SK-N-SH (cell line): ENCODE results near the gene EZR.

Source experiments
- EZH2phosphoT487 ChIP-seq: fragments of 200-600 bp; sonication (generic); IDR thresholded peaks from 2 replicates; pipeline ENCODE4 v1.6.1; 2017; ENCODE audit warnings: low read depth, mixed run types, mild to moderate bottlenecking, antibody characterized with exemption, moderate library complexity, borderline replicate concordance
- POLR2AphosphoS5 ChIP-seq: IDR thresholded peaks from 2 replicates; pipeline ENCODE4 v1.6.1; 2012; ENCODE audit warnings: low read depth, low read length
- RXRA ChIP-seq: IDR thresholded peaks from 2 replicates; pipeline ENCODE4 v1.4.0; 2012; ENCODE audit warnings: low read depth, mild to moderate bottlenecking, borderline replicate concordance
- TAF1 ChIP-seq: IDR thresholded peaks from 2 replicates; pipeline ENCODE4 v1.6.1; 2012; ENCODE audit warnings: low read depth, mild to moderate bottlenecking, low read length, moderate library complexity, borderline replicate concordance
- YY1 ChIP-seq: IDR thresholded peaks from 2 replicates; pipeline ENCODE4 v1.4.0; 2012; ENCODE audit warnings: low read depth, mild to moderate bottlenecking
- TF ChIP-seq, protein P1 (sequence below): fragments of 200-600 bp; sonication (generic); IDR thresholded peaks from 2 replicates; pipeline ENCODE4 v1.6.1; 2017; ENCODE audit warnings: antibody characterized with exemption, mild to moderate bottlenecking, moderate library complexity

DNA sequence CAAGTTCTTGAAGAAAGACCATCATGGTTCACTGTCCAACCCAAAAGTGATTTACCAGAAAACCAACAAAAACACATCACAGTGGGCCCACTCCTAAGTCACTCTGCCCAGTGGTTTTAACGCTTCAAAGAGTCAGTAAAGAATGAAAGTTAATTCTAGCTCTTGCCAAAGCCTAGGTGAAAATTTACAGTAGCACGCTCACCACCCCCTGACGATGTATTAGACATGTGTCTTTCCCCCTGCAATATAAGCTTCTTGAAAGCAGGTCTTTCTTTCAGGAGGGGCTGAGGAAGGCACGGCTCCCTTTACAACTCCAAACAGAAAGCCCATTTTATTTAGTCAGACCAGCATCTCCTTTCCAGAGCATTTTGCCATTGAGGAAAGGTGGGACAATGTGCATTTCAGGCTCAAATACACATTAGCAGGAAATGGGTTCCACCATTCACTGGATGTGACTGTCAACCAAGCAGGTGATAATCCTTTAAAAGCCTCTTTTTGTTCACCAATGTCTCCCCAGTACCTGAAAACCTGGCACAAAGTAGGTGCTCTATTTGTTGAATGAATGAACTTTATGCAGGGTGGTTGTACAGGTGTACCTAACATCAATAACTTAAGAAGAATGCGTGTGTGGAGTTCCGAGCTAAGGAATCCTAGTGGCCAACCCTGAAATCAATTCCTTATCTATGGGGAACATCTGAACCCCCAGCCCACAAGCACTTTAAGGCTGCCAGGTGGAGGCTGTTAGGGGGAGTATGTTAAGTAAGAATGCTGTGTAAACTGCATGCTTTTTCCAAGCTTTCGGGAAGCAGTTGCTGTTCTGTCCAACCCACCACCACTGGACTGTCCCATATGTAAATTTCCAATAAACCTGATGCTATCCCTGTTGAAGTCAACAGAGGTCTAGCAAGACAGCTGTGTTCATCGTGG lies 11.4 kb downstream of the EZR start:
- TF ChIP-seq EZH2phosphoT487 (no peak), POLR2AphosphoS5 (no peak), TAF1 (no peak), RXRA (no peak), YY1 (no peak)
- TF ChIP-seq, protein P1, sequence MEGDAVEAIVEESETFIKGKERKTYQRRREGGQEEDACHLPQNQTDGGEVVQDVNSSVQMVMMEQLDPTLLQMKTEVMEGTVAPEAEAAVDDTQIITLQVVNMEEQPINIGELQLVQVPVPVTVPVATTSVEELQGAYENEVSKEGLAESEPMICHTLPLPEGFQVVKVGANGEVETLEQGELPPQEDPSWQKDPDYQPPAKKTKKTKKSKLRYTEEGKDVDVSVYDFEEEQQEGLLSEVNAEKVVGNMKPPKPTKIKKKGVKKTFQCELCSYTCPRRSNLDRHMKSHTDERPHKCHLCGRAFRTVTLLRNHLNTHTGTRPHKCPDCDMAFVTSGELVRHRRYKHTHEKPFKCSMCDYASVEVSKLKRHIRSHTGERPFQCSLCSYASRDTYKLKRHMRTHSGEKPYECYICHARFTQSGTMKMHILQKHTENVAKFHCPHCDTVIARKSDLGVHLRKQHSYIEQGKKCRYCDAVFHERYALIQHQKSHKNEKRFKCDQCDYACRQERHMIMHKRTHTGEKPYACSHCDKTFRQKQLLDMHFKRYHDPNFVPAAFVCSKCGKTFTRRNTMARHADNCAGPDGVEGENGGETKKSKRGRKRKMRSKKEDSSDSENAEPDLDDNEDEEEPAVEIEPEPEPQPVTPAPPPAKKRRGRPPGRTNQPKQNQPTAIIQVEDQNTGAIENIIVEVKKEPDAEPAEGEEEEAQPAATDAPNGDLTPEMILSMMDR, result no peak
